K562 (cell line): ENCODE results near the gene KATNB1. TPM values are rescaled to one million over a fixed set of nuclear protein-coding genes. Genes with fewer than 3 reads are reported as not detected.

Experiments used
- ATAC-seq: fragments of 200-7000 bp; cut with Tn5 transposase; 3 replicates; pipeline ENCODE4 v1.9.1; 2020; ENCODE audit warnings: moderate library complexity
- BruUV-seq: library from RNA; stranded (reverse); fragments of 400-500 nt; replicated peaks from 2 replicates; lab custom pipeline; 2021; lab: Mats Ljungman, UMichigan
- CTCF ChIA-PET: fragments of 300-600 bp; formaldehyde crosslinking; extraction: SDS; loops from one replicate; lab custom pipeline; 2021; ENCODE audit warnings: low intra/inter-chr PET ratio; lab: Yijun Ruan, JAX
- POLR2A ChIA-PET: fragments of 300-600, 350-650 bp; sonication (Branson Sonifier 250); formaldehyde crosslinking; extraction: SDS; loops from one replicate; lab custom pipeline; 2021; ENCODE audit warnings: antibody characterized with exemption, inconsistent platforms; lab: Yijun Ruan, JAX
- DNase-seq, 4 experiments: peaks; one replicate each; pipeline versions ENCODE4 v3.0.0 to v3.0.0-alpha.2; 2011 to 2018; ENCODE audit warnings: low spot score in 3 of 4, mixed read lengths in 3 of 4; ENCODE audit errors: extremely low read depth in 1 of 4
- FAIRE-seq: peaks from 2 replicates; lab custom pipeline; 2011; peaks lifted over from hg19 to GRCh38; lab: Jason Lieb, UNC
- H2AFZ ChIP-seq: 2 replicates; pipeline ENCODE4 v1.6.0; 2011; ENCODE audit warnings: low read depth, low read length, control low read depth, inconsistent platforms
- H3K27ac ChIP-seq: fragments of 200-600 bp; 3 replicates; pipeline ENCODE4 v1.8.0; 2011; ENCODE audit warnings: low read depth, mild to moderate bottlenecking, control low read depth, inconsistent platforms, low read length, moderate library complexity, mixed read lengths; ENCODE audit errors: extremely low read depth
- H3K27me3 ChIP-seq, 2 experiments: fragments of 300-600 bp in 1 of 2; 2 replicates in 1 of 2; 3 replicates in 1 of 2; pipeline versions ENCODE4 v1.6.0 to v1.8.0; 2011; ENCODE audit warnings: inconsistent platforms in 2 of 2, low read length in 2 of 2, mild to moderate bottlenecking in 1 of 2, mixed read lengths in 1 of 2, moderate library complexity in 1 of 2; ENCODE audit not compliant: control insufficient read depth in 2 of 2, insufficient read depth in 2 of 2
- H3K36me3 ChIP-seq: fragments of 300-600 bp; 3 replicates; pipeline ENCODE4 v1.8.0; 2011; ENCODE audit warnings: mild to moderate bottlenecking, low read length, inconsistent platforms; ENCODE audit not compliant: control insufficient read depth, insufficient read depth
- H3K4me1 ChIP-seq, 2 experiments: fragments of 200-600 bp in 1 of 2; replicated peaks in 1 of 2; 2 replicates in 1 of 2; 3 replicates in 1 of 2; pipeline versions ENCODE4 v1.5.1 to v1.8.0; 2011; ENCODE audit warnings: inconsistent platforms in 2 of 2, low read length in 2 of 2, mild to moderate bottlenecking in 1 of 2, mixed read lengths in 1 of 2, moderate library complexity in 1 of 2; ENCODE audit not compliant: control insufficient read depth in 2 of 2, insufficient read depth in 2 of 2
- H3K4me2 ChIP-seq: 2 replicates; pipeline ENCODE4 v1.6.1; 2011; ENCODE audit warnings: low read length, control low read depth, inconsistent platforms, mixed read lengths; ENCODE audit not compliant: insufficient read depth
- H3K4me3 ChIP-seq: fragments of 200-600 bp; sonication (generic), shearing (Covaris generic); 2 replicates; pipeline ENCODE4 v1.5.1; 2016; ENCODE audit warnings: control low read depth, inconsistent platforms
- H3K79me2 ChIP-seq: fragments of 200-600 bp; 3 replicates; pipeline ENCODE4 v1.8.0; 2011; ENCODE audit warnings: low read length, inconsistent platforms; ENCODE audit not compliant: control insufficient read depth, insufficient read depth
- H3K9ac ChIP-seq, 2 experiments: 2 replicates each; pipeline versions ENCODE4 v1.6.0 to v1.6.1; 2011; ENCODE audit warnings: low read depth in 2 of 2, low read length in 2 of 2, control low read depth in 1 of 2, inconsistent platforms in 1 of 2, mild to moderate bottlenecking in 1 of 2, mixed read lengths in 1 of 2; ENCODE audit not compliant: insufficient read depth in 1 of 2
- H3K9me1 ChIP-seq: one replicate; pipeline ENCODE4 v1.6.0; 2011; ENCODE audit warnings: inconsistent platforms, mild to moderate bottlenecking, low read length, moderate library complexity; ENCODE audit not compliant: control insufficient read depth, insufficient read depth
- H3K9me3 ChIP-seq: replicated peaks from 2 replicates; pipeline ENCODE4 v1.5.1; 2011; ENCODE audit warnings: low read depth, low read length, inconsistent platforms; ENCODE audit not compliant: control insufficient read depth, insufficient read depth
- H4K20me1 ChIP-seq: replicated peaks from 2 replicates; pipeline ENCODE4 v1.6.1; 2011; ENCODE audit warnings: low read length, inconsistent platforms, mixed read lengths; ENCODE audit not compliant: control insufficient read depth, insufficient read depth
- EGR1 ChIP-seq: fragments of 450-650 bp; conservative IDR thresholded peaks from 2 replicates; pipeline ENCODE4 v1.6.1; 2017; ENCODE audit warnings: mild to moderate bottlenecking
- SMAD2 ChIP-seq: fragments of 150-350 bp; IDR thresholded peaks from 2 replicates; pipeline ENCODE4 v1.6.1; 2014; ENCODE audit warnings: low read depth, mild to moderate bottlenecking, low read length
- TSC22D4 ChIP-seq: fragments of 450-650 bp; IDR thresholded peaks from 2 replicates; pipeline ENCODE4 v1.6.1; 2016; ENCODE audit warnings: missing genetic modification characterization, missing biosample characterization, control low read depth
- VEZF1 ChIP-seq: fragments of 200-800 bp; sonication (Bioruptor generic); IDR thresholded peaks from 2 replicates; pipeline ENCODE4 v1.6.1; 2017; ENCODE audit warnings: missing genetic modification characterization, missing compliant biosample characterization
- WGBS: fragments of 100-300 bp; shearing (Covaris generic); methylation state at CpG from one replicate; pipeline ENCODE4 v1.1.6; 2016; ENCODE audit warnings: low coverage, mixed read lengths; ENCODE audit not compliant: insufficient coverage; ENCODE audit errors: missing lambda C conversion rate; 5-methylcytosine and 5-hydroxymethylcytosine counted together
- in situ Hi-C: fragments of 300-500 bp; cut with MboI; formaldehyde crosslinking; loops from 4 replicates; pipeline ENCODE4 v1.15.0; 2018; ENCODE audit warnings: inconsistent platforms, mixed read lengths
- intact Hi-C: fragments of 100-400 bp; cut with micrococcal nuclease; formaldehyde crosslinking; loops from 2 replicates; pipeline ENCODE4 v1.14.2; 2022
- polyA plus RNA-seq, 8 experiments: library from polyadenylated mRNA; depleted of rRNA in 4 of 8; stranded (reverse) in 5 of 8; unstranded in 3 of 8; fragments of >200 nt; fragmentation: Nextera tagmentation in 2 of 8; fragmentation: Illumina TruSeq in 1 of 8; extraction: Ambion mirVana in 2 of 8; extraction: Trizol in 1 of 8; gene quantifications; 2 replicates each; pipeline versions ENCODE4 v1.2.1 to v1.2.3, GENCODE V29; 2011 to 2014; ENCODE audit warnings: inconsistent platforms in 1 of 8, missing spikeins in 1 of 8
- total RNA-seq, 7 experiments: library from RNA; depleted of rRNA in 6 of 7; stranded (reverse); fragments of >200 nt in 6 of 7; fragmentation: Illumina TruSeq in 2 of 7; extraction: Trizol in 2 of 7; gene quantifications; 2 replicates each; pipeline versions ENCODE4 v1.2.1 to v1.2.3, GENCODE V29; 2011 to 2021; ENCODE audit warnings: low replicate concordance in 1 of 7

The KATNB1 gene
- total and polyA plus RNA-seq, 9 of the 15 experiments (the other 6 are each of a cell fraction or from before 2014, with no cell fraction given) = 1.2 to 52.6 (median 21.9) TPM

DNA sequence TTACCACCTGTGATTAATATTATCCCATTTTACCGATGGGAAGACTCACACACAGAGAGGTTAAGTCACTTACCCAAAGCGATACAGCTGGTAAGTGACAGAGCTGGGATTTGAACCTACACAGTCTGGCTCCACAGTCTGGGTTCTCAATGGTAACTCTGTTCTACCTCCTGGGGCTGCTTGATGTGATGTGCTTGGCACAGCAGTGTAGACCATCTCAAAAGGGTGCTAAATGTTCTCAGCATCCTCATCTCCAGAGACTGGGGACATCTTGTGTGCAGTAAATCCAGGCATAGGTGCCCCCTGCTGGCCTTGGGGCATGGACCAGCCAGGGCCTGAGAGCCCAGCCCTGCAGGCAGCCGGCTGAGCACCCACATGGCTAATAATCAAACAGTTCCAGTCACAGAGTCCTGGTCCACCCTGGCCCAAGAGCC is 15.4 kb upstream of the KATNB1 start (continued):
- no peak for TF ChIP-seq SMAD2
- TF ChIP-seq, all 486 proteins: peak for 31

GRCh38 chr16:57721356-57722209 is 14.0 kb upstream of the KATNB1 start:
- Histone ChIP-seq H3K27ac (no peak overlapping the region), H2AFZ (peak overlapping the region; percentile 26; the same call in 1 of the 2 replicates), H3K27me3 (peaks cover 0 to 9% of the 10 kb centered on the region in 2 experiments; a peak in 1 of 5 replicates), H3K4me3 (no peak overlapping the region), H3K9ac (peak overlapping the region in 1 of 2 experiments; percentile 45; a peak in 1 of 4 replicates), H3K9me1 (no peaks in the 10 kb centered on the region), H3K9me3 (no peaks in the 10 kb centered on the region), H3K4me2 (no peak overlapping the region), H3K4me1 (peaks cover 12 to 13% of the 10 kb centered on the region in 2 experiments), H3K79me2 (no peaks in the 10 kb centered on the region), H4K20me1 (no peaks in the 10 kb centered on the region), H3K36me3 (no peaks in the 10 kb centered on the region)
- no TSS peak for BruUV-seq
- ChIA-PET CTCF (interaction anchor here (1.5 to 4.0 kb wide), 3 partner anchors 61 to 130 kb away, joined by 13 to 44 read pairs (median 13); no protein-coding TSS in a partner anchor), POLR2A (no interaction called here)
- ATAC-seq = no peak
- DNase-seq = no peak
- 33% methylated on average over 15 of the region's 17 CpGs for WGBS
- in situ Hi-C loops (no loop called here), intact Hi-C loops (loop anchor here (2.0 to 5.0 kb wide), 2 partner anchors 61 to 129 kb away; no protein-coding TSS in a partner anchor)
- TF ChIP-seq VEZF1 (CRISPR knock-in tag) = 0 out of 2 replicates have a peak, but pooled peaks have one; percentile 8
- peak; percentile 53 for TF ChIP-seq EGR1
- TF ChIP-seq TSC22D4 (tag) = no peak
- no peak for FAIRE-seq
